ENCODE measurements around the gene STAMBPL1. TPM values are rescaled to one million over a fixed set of nuclear protein-coding genes. Genes with fewer than 3 reads are reported as not detected.
"Not testable (repeated sequence)": the region's sequence is repeated elsewhere in the genome, so short reads cannot be mapped to it uniquely, and the experiment has no call there.

STAMBPL1 gene
- polyA plus RNA-seq, 1 donor from 2014 or later = 21.9 TPM

DNA sequence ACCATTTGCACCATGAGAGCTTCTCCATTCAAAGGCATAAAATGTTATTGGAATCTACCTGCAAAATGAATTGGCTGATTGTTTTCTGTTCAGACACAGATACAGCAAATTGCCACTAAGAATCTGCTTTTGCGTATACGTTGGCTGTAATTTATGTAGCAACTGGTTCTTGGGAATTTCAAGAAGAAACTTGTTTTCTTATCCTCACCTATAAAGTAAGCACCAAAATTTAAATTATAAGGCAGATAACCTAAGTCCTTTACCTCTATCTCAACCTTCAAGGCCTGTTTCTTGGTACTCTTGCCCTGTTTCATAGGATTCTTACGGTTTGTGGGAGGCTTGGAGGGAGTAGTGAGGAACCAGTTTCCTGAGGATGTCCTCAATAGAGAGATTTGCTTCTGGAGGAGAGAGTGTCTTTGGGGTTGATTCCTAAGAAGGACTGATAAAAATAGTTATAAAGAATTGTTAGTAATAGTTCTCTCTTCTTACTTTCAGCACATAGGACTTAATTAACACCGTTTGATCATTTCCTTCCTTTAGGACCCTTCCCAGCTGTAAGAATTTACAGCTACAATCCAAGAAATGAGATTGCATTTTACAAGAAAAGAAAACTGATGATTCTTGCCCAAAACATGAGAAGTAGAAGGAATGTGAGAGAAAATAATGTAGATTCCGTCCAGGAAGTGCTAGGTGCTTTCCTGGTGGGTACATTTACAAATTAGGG, 2.0 kb downstream of the STAMBPL1 start:
- no peak overlapping the region for H3K27ac ChIP-seq (ENCODE audit: low read length)
- peak overlapping the region; percentile 56 for H3K4me2 ChIP-seq (ENCODE audit: low read length)

DNA sequence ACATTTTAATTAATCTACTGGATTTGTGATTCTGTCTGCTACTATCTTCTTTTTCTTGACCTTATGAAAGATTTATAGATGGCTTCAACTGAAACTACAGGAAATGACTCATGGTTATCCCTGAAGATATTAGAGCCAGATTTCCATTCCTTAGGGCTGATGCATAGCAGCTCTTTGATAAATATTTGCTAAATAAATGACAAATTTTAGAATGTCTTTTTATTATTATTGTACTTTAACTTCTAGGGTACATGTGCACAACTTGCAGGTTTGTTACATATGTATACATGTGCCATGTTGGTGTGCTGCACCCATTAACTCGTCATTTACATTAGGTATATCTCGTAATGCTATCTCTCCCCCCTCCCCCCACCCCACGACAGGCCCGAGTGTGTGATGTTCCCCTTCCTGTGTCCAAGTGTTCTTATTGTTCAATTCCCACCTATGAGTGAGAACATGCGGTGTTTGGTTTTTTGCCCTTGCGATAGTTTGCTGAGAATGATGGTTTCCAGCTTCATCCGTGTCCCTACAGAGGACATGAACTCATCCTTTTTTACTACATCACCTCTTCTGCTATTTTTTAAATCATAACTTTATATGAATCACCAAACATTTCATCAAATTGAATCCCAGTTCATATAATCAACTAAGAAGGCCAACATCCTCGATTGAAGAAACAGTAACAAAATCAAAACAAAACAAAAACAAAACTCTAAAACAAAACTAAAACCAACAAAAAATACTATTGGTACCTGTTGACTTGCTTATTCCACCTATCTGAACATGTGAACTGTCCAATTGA, 2.8 kb downstream of the STAMBPL1 start:
- peak overlapping the region; percentile 87 for H3K4me3 ChIP-seq (ENCODE audit: low read length)
- H3K27me3 ChIP-seq (ENCODE audit: insufficient read depth, low read depth, low read length); H2AFZ ChIP-seq (ENCODE audit: low read depth, low read length); H4K20me1 ChIP-seq (ENCODE audit: insufficient read depth); H3K79me2 ChIP-seq (replicated peaks; ENCODE audit: insufficient read depth, low read length); H3K27ac ChIP-seq (ENCODE audit: low read length); H3K9me3 ChIP-seq (ENCODE audit: low read length); H3K9me2 ChIP-seq (ENCODE audit: insufficient read depth, low read length); H3K4me2 ChIP-seq (ENCODE audit: low read length); H3K36me3 ChIP-seq (ENCODE audit: insufficient read depth, low read length); H3F3A ChIP-seq (ENCODE audit: insufficient read depth, low read length, poor library complexity, severe bottlenecking); H3K9ac ChIP-seq (ENCODE audit: low read length): not testable (repeated sequence)

More for the DNA sequence above, 2.0 kb downstream of the STAMBPL1 start:
- H3K9me2 ChIP-seq (ENCODE audit: insufficient read depth, low read length) = no peaks in the 10 kb centered on the region
- H3K9me3 ChIP-seq (ENCODE audit: low read length) = no peaks in the 10 kb centered on the region
- peaks cover 7% of the 10 kb centered on the region for H3F3A ChIP-seq (ENCODE audit: insufficient read depth, low read length, poor library complexity, severe bottlenecking)
- H4K20me1 ChIP-seq (ENCODE audit: insufficient read depth) = no peaks in the 10 kb centered on the region
- H3K9ac ChIP-seq (ENCODE audit: low read length) = peak overlapping the region; percentile 89
- no peak overlapping the region for H2AFZ ChIP-seq (ENCODE audit: low read depth, low read length)
- H3K36me3 ChIP-seq (ENCODE audit: insufficient read depth, low read length) = no peaks in the 10 kb centered on the region
- no peaks in the 10 kb centered on the region for H3K27me3 ChIP-seq (ENCODE audit: insufficient read depth, low read depth, low read length)
- peak overlapping the region; percentile 87 for H3K4me3 ChIP-seq (ENCODE audit: low read length)
- TF ChIP-seq EP300 (conservative IDR thresholded peaks at IDR 0.05; ENCODE audit: poor library complexity, severe bottlenecking) = no peak
- H3K79me2 ChIP-seq (replicated peaks; ENCODE audit: insufficient read depth, low read length) = no peaks in the 10 kb centered on the region

GRCh38 chr10:88883448-88883809, 3.4 kb downstream of the STAMBPL1 start:
- no peak for TF ChIP-seq RAD21 (conservative IDR thresholded peaks at IDR 0.05)
- TF ChIP-seq TAF1 (IDR thresholded peaks at IDR 0.05; ENCODE audit: low read depth) = no peak
- TF ChIP-seq EP300 (conservative IDR thresholded peaks at IDR 0.05; ENCODE audit: poor library complexity, severe bottlenecking) = no peak
- TF ChIP-seq POLR2AphosphoS5 (IDR thresholded peaks at IDR 0.05) = no peak
- TF ChIP-seq, protein P1, sequence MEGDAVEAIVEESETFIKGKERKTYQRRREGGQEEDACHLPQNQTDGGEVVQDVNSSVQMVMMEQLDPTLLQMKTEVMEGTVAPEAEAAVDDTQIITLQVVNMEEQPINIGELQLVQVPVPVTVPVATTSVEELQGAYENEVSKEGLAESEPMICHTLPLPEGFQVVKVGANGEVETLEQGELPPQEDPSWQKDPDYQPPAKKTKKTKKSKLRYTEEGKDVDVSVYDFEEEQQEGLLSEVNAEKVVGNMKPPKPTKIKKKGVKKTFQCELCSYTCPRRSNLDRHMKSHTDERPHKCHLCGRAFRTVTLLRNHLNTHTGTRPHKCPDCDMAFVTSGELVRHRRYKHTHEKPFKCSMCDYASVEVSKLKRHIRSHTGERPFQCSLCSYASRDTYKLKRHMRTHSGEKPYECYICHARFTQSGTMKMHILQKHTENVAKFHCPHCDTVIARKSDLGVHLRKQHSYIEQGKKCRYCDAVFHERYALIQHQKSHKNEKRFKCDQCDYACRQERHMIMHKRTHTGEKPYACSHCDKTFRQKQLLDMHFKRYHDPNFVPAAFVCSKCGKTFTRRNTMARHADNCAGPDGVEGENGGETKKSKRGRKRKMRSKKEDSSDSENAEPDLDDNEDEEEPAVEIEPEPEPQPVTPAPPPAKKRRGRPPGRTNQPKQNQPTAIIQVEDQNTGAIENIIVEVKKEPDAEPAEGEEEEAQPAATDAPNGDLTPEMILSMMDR (IDR thresholded peaks at IDR 0.05; ENCODE audit: poor library complexity, severe bottlenecking) = no peak
- no peak for TF ChIP-seq EZH2 (IDR thresholded peaks at IDR 0.05; ENCODE audit: borderline replicate concordance, insufficient read depth, low read length, poor library complexity, severe bottlenecking)
- TF ChIP-seq MXI1 (conservative IDR thresholded peaks at IDR 0.05; ENCODE audit: poor library complexity, severe bottlenecking) = no peak
- TF ChIP-seq, protein P2, sequence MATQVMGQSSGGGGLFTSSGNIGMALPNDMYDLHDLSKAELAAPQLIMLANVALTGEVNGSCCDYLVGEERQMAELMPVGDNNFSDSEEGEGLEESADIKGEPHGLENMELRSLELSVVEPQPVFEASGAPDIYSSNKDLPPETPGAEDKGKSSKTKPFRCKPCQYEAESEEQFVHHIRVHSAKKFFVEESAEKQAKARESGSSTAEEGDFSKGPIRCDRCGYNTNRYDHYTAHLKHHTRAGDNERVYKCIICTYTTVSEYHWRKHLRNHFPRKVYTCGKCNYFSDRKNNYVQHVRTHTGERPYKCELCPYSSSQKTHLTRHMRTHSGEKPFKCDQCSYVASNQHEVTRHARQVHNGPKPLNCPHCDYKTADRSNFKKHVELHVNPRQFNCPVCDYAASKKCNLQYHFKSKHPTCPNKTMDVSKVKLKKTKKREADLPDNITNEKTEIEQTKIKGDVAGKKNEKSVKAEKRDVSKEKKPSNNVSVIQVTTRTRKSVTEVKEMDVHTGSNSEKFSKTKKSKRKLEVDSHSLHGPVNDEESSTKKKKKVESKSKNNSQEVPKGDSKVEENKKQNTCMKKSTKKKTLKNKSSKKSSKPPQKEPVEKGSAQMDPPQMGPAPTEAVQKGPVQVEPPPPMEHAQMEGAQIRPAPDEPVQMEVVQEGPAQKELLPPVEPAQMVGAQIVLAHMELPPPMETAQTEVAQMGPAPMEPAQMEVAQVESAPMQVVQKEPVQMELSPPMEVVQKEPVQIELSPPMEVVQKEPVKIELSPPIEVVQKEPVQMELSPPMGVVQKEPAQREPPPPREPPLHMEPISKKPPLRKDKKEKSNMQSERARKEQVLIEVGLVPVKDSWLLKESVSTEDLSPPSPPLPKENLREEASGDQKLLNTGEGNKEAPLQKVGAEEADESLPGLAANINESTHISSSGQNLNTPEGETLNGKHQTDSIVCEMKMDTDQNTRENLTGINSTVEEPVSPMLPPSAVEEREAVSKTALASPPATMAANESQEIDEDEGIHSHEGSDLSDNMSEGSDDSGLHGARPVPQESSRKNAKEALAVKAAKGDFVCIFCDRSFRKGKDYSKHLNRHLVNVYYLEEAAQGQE (IDR thresholded peaks at IDR 0.05; ENCODE audit: borderline replicate concordance) = no peak
- no peak for TF ChIP-seq SMC3 (conservative IDR thresholded peaks at IDR 0.05; ENCODE audit: poor library complexity)
- H3K9ac ChIP-seq (ENCODE audit: low read length) = no peak overlapping the region
- no peak overlapping the region for H3K4me3 ChIP-seq (ENCODE audit: low read length)
- no peak overlapping the region for H3K4me2 ChIP-seq (ENCODE audit: low read length)
- H3K36me3 ChIP-seq (ENCODE audit: insufficient read depth, low read length) = no peaks in the 10 kb centered on the region
- no peaks in the 10 kb centered on the region for H3K9me3 ChIP-seq (ENCODE audit: low read length)
- no peak overlapping the region for H3K27ac ChIP-seq (ENCODE audit: low read length)
- H3K79me2 ChIP-seq (replicated peaks; ENCODE audit: insufficient read depth, low read length) = no peaks in the 10 kb centered on the region
- no peak overlapping the region for H2AFZ ChIP-seq (ENCODE audit: low read depth, low read length)
- H3K27me3 ChIP-seq (ENCODE audit: insufficient read depth, low read depth, low read length) = no peaks in the 10 kb centered on the region
- no peaks in the 10 kb centered on the region for H3K9me2 ChIP-seq (ENCODE audit: insufficient read depth, low read length)
- H4K20me1 ChIP-seq (ENCODE audit: insufficient read depth) = no peaks in the 10 kb centered on the region
- H3F3A ChIP-seq (ENCODE audit: insufficient read depth, low read length, poor library complexity, severe bottlenecking) = peaks cover 7% of the 10 kb centered on the region

Measured in neural cell (in vitro differentiated cells).